ENCODE data around the gene GLI3.

GLI3 gene

GRCh38 chr7:42002654-42003053 lies 234.4 kb downstream of the GLI3 start:
- DNase-seq (ENCODE audit: low read depth in 2 of 2), result no peak

- no peak for DNase-seq (ENCODE audit: low read depth in 2 of 2)
Observed at GRCh38 chr7:41999736-42000283, 237.2 kb downstream of the GLI3 start.

- DNase-seq (ENCODE audit: low read depth in 2 of 2), result no peak
Observed at GRCh38 chr7:41998041-41998440, 239.0 kb downstream of the GLI3 start.

GRCh38 chr7:41997151-41997550 lies 239.9 kb downstream of the GLI3 start:
- DNase-seq (ENCODE audit: low read depth in 2 of 2), result no peak

DNA sequence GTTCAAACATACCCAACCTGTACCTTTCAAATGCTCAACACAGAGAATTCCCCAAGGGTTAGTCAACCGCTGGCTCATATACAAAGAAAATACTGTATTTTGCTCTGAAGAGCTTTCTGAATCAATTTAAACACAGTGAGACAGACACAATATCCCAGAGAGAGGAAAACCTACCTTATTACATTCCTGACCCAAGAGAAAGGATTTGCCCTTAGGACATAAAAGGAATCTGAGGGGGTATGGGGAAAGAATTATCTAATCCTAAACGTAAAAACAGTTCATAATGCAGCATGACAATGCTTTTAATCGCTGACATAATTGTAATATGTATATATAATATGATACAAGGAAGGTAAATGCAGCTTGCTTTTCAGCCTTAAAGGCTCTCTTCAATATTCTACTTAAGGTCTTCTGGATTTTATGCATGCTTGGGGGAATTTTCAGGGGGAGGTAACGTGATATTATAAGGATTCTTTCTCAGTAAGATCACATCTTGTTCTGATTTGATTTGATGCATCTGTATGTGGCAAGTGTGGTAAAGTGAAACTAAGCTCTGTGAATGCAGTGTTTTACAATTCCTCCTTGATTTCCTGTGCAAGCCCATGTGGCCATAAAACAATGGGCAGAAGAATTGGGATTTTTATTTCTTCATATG lies 240.5 kb downstream of the GLI3 start:
- no peak for DNase-seq (ENCODE audit: low read depth in 2 of 2)

DNA sequence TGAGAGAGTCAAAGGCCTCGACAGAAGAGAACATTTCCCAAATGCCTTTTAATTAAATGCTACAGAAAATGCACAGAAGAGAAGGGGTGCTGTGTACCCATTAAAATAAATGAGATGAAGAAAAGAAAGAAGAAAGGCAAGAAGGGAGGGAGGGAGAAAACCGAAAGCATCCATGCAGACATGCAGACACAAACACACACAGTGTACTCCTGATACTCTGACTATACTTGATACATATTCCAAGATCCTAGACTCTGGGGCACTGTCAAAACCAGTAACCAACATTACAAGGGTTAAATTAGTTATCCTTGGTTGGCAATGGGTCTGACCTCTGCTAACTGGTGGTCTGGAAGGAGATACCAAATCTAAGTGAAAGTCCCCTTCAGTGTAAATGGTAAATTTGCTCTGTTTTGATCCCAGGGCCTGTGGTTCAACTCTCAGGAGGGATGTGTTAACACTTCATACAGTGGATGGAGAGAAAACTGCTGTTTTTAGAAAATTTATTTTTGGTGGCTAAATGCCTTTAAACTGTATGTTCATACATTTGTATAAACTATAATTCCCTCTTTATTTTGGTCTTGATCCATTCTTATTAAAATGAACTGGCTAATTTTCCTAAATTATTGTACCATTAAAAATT lies 241.3 kb downstream of the GLI3 start:
- DNase-seq (ENCODE audit: low read depth in 2 of 2), result no peak

DNA sequence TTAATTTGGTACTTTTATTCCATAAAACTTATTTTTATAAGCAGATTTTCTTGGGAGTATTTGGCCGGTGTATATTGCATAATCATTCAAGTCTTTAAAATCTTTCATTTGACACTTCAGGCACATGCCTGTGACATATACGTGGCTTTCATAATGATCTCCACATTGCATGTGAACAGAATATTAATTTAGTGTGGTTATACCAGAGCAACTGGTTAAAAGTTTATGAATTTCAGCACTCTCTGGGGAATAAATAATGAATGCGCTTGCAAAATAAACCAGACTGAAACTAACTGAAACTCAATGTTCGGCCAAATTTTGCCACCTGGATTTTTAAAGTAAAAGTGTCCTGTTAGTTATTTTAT lies 242.3 kb downstream of the GLI3 start:
- no peak for DNase-seq (ENCODE audit: low read depth in 2 of 2)

DNA sequence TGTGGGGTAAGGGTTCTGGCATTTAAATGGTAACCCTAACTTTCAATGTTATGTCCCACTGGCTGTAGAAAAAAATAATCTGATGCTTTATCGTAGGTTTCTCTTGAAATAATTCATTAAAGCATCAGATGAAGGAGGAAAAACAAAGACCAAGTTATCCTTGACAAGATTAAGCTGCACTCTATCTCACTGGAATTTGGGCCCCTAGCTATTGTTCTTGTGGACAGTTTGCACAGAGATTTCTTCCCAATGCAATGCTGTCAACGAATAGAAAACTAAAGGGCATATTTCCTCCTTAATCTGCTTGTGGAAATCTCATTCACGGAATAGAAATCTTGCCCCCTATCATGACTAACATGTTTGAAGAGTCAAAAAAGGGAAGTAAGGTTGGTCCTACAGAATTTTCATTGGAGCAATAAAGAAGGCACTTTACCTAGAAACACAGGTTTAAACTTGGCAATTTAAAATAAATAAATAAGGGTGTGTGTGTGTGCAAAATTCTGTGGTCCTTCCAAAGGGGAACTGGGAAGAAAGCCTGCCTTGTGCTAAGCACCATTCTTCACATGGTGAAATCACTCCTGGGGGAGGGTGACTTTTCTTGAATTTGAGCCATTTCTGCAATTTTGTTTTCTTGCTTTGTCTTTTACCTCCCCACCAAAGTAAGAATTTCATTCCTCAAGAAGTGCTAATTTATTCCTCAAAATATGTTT lies 242.8 kb downstream of the GLI3 start:
- no peak for DNase-seq (ENCODE audit: low read depth in 2 of 2)

DNA sequence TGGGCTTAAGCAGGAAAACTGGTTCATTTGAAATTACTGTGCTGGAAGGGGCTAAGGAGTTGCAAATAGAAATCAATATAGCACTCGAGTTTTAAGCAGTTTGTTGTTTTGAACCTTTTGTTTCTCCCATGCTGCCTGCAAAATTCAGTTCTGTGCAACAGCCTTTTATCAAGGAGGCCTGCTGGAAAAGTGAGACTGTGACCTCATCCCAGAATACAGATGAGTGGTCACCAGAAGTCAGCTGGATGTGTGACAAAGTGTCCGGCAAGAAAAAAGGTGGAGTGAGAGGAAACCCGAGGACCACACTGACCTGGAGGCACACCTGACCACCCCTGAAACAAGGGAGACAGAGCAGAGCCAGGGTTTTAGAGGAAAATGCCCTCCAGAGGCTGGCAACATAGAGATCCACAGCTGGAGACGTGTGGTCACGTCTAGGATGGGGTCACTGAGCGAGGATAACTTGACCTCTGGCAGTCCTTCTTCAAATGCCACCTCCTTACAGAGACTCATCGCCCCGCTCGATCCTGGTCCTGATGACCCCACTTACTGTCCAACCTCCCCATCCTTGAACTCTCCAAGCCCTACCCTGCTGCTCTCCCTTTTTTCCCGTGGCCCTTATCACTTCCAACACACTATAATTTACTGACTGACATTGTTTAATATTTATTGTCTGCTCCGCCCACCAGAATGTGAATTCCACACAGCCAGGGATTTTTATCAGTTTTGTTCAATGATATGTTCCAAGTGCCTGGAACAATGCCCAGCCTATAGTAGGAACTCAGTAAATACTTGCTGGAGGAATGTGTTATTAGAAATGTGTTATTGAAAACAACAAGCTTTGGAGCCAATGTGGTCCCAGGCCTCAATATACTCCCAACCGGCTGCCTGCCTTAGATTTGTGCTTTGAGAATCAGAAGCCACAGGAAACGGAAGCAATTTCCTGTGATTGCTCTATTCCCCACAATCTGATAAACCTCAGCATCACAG lies 243.8 kb downstream of the GLI3 start:
- DNase-seq (ENCODE audit: low read depth in 2 of 2), result no peak

DNA sequence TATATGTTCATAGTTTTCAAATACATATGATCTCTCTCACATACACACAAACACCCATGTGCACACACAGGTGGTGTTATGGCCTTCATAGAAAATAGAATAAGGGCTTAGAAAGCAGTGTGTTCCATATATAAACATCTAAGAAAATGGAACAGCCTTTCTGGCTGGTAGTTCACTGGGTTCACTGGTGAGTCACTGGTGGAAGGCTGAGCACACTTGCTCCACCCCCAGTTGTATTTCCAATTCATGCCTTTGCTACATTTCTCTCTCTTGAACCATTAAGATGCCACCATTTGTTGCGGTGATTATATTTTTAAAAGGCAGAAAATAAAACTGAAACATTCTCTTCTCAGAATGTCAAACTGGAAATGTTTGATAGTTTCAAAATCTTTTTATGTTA lies 252.1 kb downstream of the GLI3 start:
- DNase-seq (ENCODE audit: low read depth in 2 of 2), result no peak

DNA sequence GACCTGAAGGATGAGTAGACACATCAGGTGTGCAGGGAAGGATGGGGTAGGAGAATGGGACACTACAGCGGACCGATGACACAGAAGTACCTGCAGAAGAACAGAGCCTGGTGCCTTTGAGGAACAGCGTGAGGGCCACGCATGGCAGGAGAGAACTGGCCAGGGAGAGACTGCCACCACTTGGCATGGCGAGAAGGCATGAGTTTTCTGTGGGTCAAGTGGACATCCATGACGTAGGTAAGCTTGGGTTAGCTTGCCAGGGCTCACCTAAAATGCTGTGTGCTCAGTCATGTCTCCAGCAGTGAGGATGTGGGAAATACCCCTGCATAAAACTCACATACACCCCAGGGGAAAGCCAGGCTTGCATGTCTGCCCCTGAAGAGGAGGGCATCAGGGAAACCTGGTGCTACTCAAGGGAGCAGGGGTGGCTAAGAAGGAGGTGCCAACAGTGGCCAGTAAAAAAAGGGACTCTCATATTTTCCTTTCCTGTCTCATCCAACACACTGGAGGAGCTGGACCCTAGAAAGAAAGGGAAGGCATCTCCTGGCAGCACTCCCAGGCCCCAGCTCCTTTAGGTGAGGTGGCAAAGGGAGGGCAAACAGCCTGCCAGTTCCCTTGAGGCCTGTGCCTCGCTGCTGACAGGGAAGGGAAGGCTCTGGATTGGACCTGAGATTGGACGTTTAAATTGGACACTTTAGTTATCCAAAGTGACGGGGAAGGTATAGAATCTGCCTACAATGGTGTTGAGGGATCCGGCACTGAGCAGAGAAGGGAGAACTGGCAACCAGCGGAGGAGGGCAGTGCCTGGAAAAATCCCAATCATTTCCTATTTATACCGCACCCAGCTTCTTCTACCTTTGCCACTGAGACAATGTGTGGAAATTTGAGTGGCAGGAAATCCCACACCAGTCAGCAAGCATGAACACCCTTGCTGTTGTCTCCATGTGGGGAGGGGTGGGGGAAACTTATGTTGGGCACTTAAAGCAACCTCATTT lies 255.7 kb downstream of the GLI3 start:
- no peak for DNase-seq (ENCODE audit: low read depth in 2 of 2)

DNA sequence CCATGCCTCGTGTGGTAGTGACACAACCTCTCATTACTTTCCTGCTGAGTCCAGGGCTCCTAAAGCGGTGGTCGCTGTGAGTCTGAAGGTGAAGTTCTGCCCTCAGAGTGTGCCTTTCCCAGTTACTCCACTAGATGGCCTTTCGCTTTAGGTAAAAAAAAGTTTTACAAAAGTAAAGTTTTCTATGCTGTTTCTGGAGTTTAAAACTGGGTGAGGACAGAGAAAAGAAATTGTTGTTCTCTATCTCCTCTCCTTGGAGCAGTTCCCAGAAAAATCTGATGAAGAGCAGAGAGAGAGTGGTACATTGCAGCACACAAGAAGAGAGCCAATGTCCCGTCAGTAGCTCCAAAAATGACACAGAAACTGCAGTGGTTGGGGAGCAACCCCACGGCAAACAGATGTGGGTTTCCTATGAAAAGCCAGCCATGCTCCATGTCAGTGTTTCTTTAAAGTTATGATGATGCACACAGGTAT lies 257.1 kb downstream of the GLI3 start:
- no peak for DNase-seq (ENCODE audit: low read depth in 2 of 2)

DNA sequence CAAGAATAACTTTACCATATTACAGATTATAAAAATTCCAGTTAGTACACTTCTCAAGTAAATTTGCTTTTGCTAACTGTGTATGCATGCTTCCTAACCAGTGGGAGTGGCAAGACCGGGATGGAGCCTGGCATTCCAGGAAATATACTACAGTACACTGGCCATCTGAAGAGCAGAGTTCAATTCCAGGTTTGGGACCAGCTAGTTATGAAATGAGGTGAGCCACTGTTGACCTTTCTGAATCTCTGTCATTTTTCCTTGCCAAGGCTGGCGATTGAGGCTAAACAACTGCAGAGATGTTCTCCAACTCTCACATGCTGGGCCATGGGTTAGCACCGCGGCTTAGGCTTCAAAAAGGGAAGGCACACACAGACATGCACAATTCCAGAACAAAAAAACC lies 258.2 kb downstream of the GLI3 start:
- no peak for DNase-seq (ENCODE audit: low read depth in 2 of 2)

- DNase-seq (ENCODE audit: low read depth in 2 of 2), result no peak
Observed at GRCh38 chr7:41977661-41978060, 259.3 kb downstream of the GLI3 start.

DNA sequence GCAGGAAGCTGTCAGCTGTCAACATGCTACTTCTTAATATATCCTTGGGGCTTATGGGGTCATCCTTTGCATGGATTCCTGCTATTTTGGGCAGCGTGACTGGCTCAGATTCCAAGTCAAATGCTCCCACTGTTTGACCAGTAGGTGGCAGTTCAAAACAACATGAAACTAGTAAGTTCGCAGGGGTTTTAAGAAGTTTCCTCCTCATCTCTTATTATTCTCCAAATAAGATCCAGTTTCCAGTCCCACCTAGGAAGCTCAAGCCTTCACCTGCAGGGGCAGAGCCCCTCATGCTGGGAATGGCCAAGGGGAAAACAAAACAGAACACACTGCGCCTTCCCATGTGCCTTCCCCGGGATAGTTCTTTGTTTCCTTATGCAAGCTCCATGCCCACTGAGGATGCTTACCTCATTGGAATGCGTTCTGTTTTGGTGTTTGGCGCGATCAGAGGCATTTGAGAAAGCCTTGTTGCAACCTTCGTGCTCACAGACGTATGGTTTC lies 259.8 kb downstream of the GLI3 start:
- DNase-seq (ENCODE audit: low read depth in 2 of 2), result no peak

- no peak for DNase-seq (ENCODE audit: low read depth in 2 of 2)
Observed at GRCh38 chr7:41976411-41976810, 260.6 kb downstream of the GLI3 start.

DNA sequence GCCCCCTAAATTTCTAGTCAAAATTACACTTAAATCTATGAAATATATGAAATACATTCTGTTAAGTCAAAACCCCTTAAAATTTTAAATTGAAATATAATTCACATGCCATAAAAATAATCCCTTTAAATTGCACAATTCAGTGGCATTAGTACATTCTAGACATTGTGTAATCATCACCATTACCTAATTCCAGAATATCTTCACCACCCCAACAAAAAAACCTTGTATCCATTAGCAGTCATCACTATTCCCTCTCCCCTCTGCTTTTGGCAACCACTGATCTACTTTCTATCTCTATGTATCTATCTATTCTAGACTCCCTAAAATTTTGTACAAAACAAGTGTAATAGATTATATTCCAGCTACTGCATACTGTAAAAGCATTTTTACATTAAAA lies 261.2 kb downstream of the GLI3 start:
- DNase-seq (ENCODE audit: low read depth in 2 of 2), result no peak

DNA sequence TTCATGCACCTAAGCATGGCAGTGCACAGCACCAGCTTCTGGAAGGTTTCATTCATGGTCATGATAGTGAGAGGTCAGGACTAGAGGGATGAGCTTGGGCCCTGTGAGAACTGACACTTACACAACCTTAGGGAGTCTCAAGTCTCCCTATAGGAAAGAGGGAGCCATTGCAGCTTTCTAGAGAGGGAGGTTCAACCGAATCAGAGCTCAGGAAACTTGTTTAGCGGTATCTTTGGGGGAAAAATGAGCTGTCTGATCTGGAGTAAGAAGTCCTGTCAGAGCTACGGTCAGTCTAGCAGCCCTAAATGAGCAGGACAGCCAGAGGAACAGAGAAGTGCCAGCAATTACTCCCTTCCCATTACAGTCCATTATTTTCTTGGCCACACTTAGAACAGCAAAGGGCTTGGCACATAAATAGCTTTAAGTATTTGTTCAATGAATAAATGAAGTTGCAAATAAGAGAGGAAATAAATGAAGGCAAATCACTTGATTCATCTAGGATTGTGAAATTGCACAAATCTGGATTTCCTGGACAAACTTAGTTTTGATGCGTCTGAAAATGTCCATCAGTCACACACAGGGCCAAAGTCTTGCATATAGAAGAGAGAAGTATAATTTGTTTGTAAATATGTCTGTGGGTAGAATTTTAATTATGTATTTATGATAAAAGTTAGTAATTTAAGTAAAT lies 262.0 kb downstream of the GLI3 start:
- no peak for DNase-seq (ENCODE audit: low read depth in 2 of 2)

- DNase-seq (ENCODE audit: low read depth in 2 of 2), result no peak
Observed at GRCh38 chr7:41973202-41973730, 263.7 kb downstream of the GLI3 start.

Data from stimulated activated CD8-positive, alpha-beta memory T cell treated with anti-CD3 and anti-CD28 coated beads, Interleukin-7, amount 100 ng/mL, for 4 hours (primary cell).